Stomach (tissue), 9 donors: ENCODE results near the gene BDH1. TPM values are rescaled to one million over a fixed set of nuclear protein-coding genes. Genes with fewer than 3 reads are reported as not detected.

Experiments
- DNase-seq, 2 donors: peaks; one replicate each; pipeline versions ENCODE4 v3.0.0 to v3.0.0-alpha.2; 2013 to 2019
- H3K27ac ChIP-seq, 5 donors: fragments of 200-600 bp in 4 of 5; sonication (generic) in 4 of 5; one replicate each; pipeline ENCODE4 v1.5.1; 2013 to 2019; ENCODE audit warnings: mild to moderate bottlenecking in 1 of 5, moderate library complexity in 1 of 5
- H3K27me3 ChIP-seq, 3 donors: fragments of 200-600 bp; sonication (generic); one replicate each; pipeline ENCODE4 v1.5.1; 2017 to 2019; ENCODE audit warnings: mixed run types in 1 of 3
- H3K36me3 ChIP-seq, 4 donors: fragments of 200-600 bp; sonication (generic); 1 replicate in 3 of 4; 2 replicates in 1 of 4; pipeline ENCODE4 v1.5.1; 2016 to 2019
- H3K4me1 ChIP-seq, 4 donors: fragments of 200-600 bp; sonication (generic); one replicate each; pipeline ENCODE4 v1.5.1; 2016 to 2019
- H3K4me3 ChIP-seq, 4 donors: fragments of 200-600 bp; sonication (generic) in 3 of 4; one replicate each; pipeline ENCODE4 v1.5.1; 2016 to 2019; ENCODE audit warnings: mild to moderate bottlenecking in 1 of 4
- H3K9me3 ChIP-seq, 4 donors: fragments of 200-600 bp; sonication (generic); one replicate each; pipeline ENCODE4 v1.5.1; 2016 to 2019
- CTCF ChIP-seq, 7 experiments: fragments of 450-650 bp in 4 of 7; fragments of 200-600 bp in 3 of 7; sonication (generic) in 3 of 7; IDR thresholded peaks; one replicate each; pipeline ENCODE4 v1.5.1; 2016 to 2019; ENCODE audit warnings: antibody characterized with exemption in 7 of 7, control low read depth in 2 of 7, mild to moderate bottlenecking in 1 of 7
- EP300 ChIP-seq: sonication (generic); formaldehyde crosslinking; IDR thresholded peaks from one replicate; pipeline ENCODE4 v1.6.1; 2017; ENCODE audit warnings: antibody characterized with exemption
- POLR2A ChIP-seq, 4 donors: fragments of 450-650 bp; IDR thresholded peaks; one replicate each; pipeline ENCODE4 v1.6.1; 2016; ENCODE audit warnings: antibody characterized with exemption in 4 of 4, control low read depth in 2 of 4, mild to moderate bottlenecking in 1 of 4, moderate library complexity in 1 of 4
- POLR2AphosphoS5 ChIP-seq, 3 donors: sonication (generic); formaldehyde crosslinking; IDR thresholded peaks; one replicate each; pipeline ENCODE4 v1.6.1; 2016; ENCODE audit warnings: antibody characterized with exemption in 3 of 3
- WGBS, 5 donors: extraction: QIAGEN DNeasy Blood & Tissue Kit in 3 of 5; methylation state at CpG; one replicate each; pipeline versions ENCODE4 v1.1.5 to v1.1.7; 2013 to 2018; 5-methylcytosine and 5-hydroxymethylcytosine counted together
- intact Hi-C: fragments of 100-400 bp; cut with DNase I; formaldehyde crosslinking; loops from one replicate; pipeline ENCODE4 v1.15.1; 2023; ENCODE audit warnings: low total_unique reads
- polyA plus RNA-seq, 3 donors: library from polyadenylated mRNA; stranded (reverse); fragments of 200-250 nt; gene quantifications; one replicate each; pipeline ENCODE4 v1.2.3, GENCODE V29; 2013
- total RNA-seq, 5 donors: library from RNA; depleted of rRNA; stranded (reverse); fragments of >200 nt; gene quantifications; one replicate each; pipeline versions ENCODE4 v1.1.0 to v1.2.3, GENCODE V29; 2014 to 2016
- donor health status: healthy with polysubstance abuse.
- donor health status: Bipolar disorder and iron deficiency.
- donor health status: healthy.

Gene BDH1
- total and polyA plus RNA-seq, 8 donors: 3.5 to 128 (median 20.6) TPM

- no peaks in the 10 kb centered on the region for H3K36me3 ChIP-seq
- no peak overlapping the region for H3K4me3 ChIP-seq
- no peak for DNase-seq
- TF ChIP-seq POLR2A (IDR thresholded peaks at IDR 0.05): no peak
- TF ChIP-seq EP300: no peak
- no peak for TF ChIP-seq POLR2AphosphoS5 (IDR thresholded peaks at IDR 0.05)
- TF ChIP-seq CTCF (IDR thresholded peaks at IDR 0.05): no peak
- H3K9me3 ChIP-seq: no peaks in the 10 kb centered on the region
- no peaks in the 10 kb centered on the region for H3K27me3 ChIP-seq
- WGBS, 5 donors: 87 to 95% (median 89%) methylated on average over 7 to 9 of the region's 9 CpGs
- H3K4me1 ChIP-seq: peaks cover 0 to 7% (median 0%) of the 10 kb centered on the region in 4 donors
- no peak overlapping the region for H3K27ac ChIP-seq
- intact Hi-C loops: no loop called here
Observed at GRCh38 chr3:197495999-197496745, 59.6 kb downstream of the BDH1 start.

GRCh38 chr3:197495499-197495898 lies 60.3 kb downstream of the BDH1 start:
- intact Hi-C loops: no loop called here
- DNase-seq: no peak
- WGBS, 5 donors: 85 to 98% (median 87%) methylated on average over 5 of the region's 5 CpGs
- Histone ChIP-seq H3K27ac (no peak overlapping the region), H3K9me3 (no peaks in the 10 kb centered on the region), H3K4me1 (peaks cover 0 to 7% (median 0%) of the 10 kb centered on the region in 4 donors), H3K27me3 (no peaks in the 10 kb centered on the region), H3K36me3 (no peaks in the 10 kb centered on the region), H3K4me3 (no peak overlapping the region)
- no peak for TF ChIP-seq EP300
- no peak for TF ChIP-seq POLR2AphosphoS5 (IDR thresholded peaks at IDR 0.05)
- TF ChIP-seq CTCF (IDR thresholded peaks at IDR 0.05): no peak
- no peak for TF ChIP-seq POLR2A (IDR thresholded peaks at IDR 0.05)

- no peaks in the 10 kb centered on the region for H3K27me3 ChIP-seq
- no peak for TF ChIP-seq CTCF (IDR thresholded peaks at IDR 0.05)
- TF ChIP-seq EP300: no peak
- TF ChIP-seq POLR2A (IDR thresholded peaks at IDR 0.05): no peak
- no peak for TF ChIP-seq POLR2AphosphoS5 (IDR thresholded peaks at IDR 0.05)
- WGBS, 5 donors: 67 to 78% (median 76%) methylated on average over 8 of the region's 8 CpGs
- no peak for DNase-seq
- H3K9me3 ChIP-seq: no peaks in the 10 kb centered on the region
- H3K36me3 ChIP-seq: no peaks in the 10 kb centered on the region
- no peak overlapping the region for H3K4me3 ChIP-seq
- intact Hi-C loops: no loop called here
- H3K27ac ChIP-seq: no peak overlapping the region
- peaks cover 0 to 7% (median 0%) of the 10 kb centered on the region in 4 donors for H3K4me1 ChIP-seq
Observed at GRCh38 chr3:197495059-197495455, 60.7 kb downstream of the BDH1 start.

- no peaks in the 10 kb centered on the region for H3K36me3 ChIP-seq
- 54 to 66% (median 64%) methylated on average over 6 to 10 of the region's 10 CpGs for WGBS, 5 donors
- H3K9me3 ChIP-seq: no peaks in the 10 kb centered on the region
- DNase-seq: peak; percentile 34 to 80
- no peak overlapping the region for H3K4me3 ChIP-seq
- no peak overlapping the region for H3K27ac ChIP-seq
- H3K27me3 ChIP-seq: no peaks in the 10 kb centered on the region
- peaks cover 0 to 7% (median 0%) of the 10 kb centered on the region in 4 donors for H3K4me1 ChIP-seq
- TF ChIP-seq EP300 (no peak), CTCF (IDR thresholded peaks at IDR 0.05) (no peak), POLR2A (IDR thresholded peaks at IDR 0.05) (no peak), POLR2AphosphoS5 (IDR thresholded peaks at IDR 0.05) (no peak)
- intact Hi-C loops: no loop called here
Observed at GRCh38 chr3:197494366-197495058, 61.3 kb downstream of the BDH1 start.
